ENCODE measurements around the gene ZNF746. TPM values are rescaled to one million over a fixed set of nuclear protein-coding genes. Genes with fewer than 3 reads are reported as not detected.

ZNF746 gene
- total and polyA plus RNA-seq, 10 of the 15 experiments (the other 5 are each of a cell fraction or from before 2014, with no cell fraction given): 1.2 to 19.0 (median 6.3) TPM

DNA sequence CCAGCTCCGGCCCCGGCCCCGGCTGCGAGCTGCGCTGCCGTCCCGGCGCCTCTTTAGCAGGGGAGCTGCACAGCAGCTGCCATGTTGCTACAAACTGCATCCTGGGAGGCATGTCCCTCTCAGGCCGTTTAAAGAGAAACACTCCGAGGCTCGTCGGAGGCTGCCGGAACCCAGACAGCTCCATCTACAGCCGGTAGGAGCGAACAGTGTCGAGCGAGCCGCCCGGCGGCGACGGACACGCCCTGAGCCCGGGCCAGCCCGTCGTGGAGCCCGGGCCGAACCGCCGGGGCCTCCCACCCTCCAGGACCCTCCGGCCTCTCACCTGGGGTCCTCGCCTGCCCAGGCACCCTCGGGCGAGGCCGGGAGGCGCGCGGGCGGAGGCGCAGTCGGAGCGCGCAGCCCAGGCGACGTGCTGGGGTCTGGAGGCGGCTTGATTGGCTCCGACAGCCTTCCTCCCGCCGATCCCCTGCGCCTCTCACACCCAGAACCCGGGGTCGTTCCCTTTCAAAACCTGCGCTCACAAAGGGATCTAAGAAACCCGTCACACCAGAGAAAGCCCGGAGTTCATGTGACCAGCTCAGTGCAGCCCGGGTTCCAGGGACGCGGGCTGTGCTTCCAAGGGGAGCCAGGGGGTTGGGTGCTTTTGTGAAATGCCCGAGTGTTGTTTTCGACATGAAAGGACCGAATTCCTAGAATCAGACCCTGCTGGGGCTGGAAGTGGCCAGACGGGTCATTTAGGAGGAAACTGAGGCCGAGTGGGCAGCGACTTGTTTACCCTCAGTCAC, 36.9 kb downstream of the ZNF746 start, which contains the start of gene ZNF777:
ZNF777 (minus strand) TSS at position 570 of the 785 bp plus-strand sequence. CDS start 5,040 bp downstream, outside the sequence.
- RAD21 ChIA-PET (ENCODE audit: unreplicated experiment): interaction anchor here (0.6 to 1.5 kb wide), 4 partner anchors 138 to 199 kb away, joined by 3 to 6 read pairs (median 3); partner anchors contain the start of gene ZNF783
- 2% methylated on average over 61 of the region's 64 CpGs for WGBS (ENCODE audit: insufficient coverage, insufficient replicate concordance, low lambda C conversion rate, missing lambda C conversion rate)
- no peak for FAIRE-seq
- 0 out of 2 replicates have a peak, but pooled peaks cover 6% of the 10 kb centered on the region for H3K4me1 ChIP-seq (ENCODE audit: control insufficient read depth, insufficient read depth, low read length)
- H3K36me3 ChIP-seq (ENCODE audit: control insufficient read depth in 2 of 2, insufficient read depth in 2 of 2, low read length in 1 of 2): no peaks in the 10 kb centered on the region; a peak in 1 of 4 replicates
- CTCF ChIA-PET: interaction anchor here (0.6 to 2.4 kb wide), 8 partner anchors 15 to 201 kb away, joined by 3 to 8 read pairs (median 5); no protein-coding TSS in a partner anchor
- in situ Hi-C loops (cut with MboI) (no loop called here), intact Hi-C loops (cut with micrococcal nuclease; ENCODE audit: unreplicated experiment) (loop anchor here (2.0 kb wide), 1 partner anchor 36 kb away; the partner anchor contains the start of gene ZNF746)
- no peaks in the 10 kb centered on the region for H4K20me1 ChIP-seq (ENCODE audit: control insufficient read depth, insufficient read depth)
- peak within 1 kb of the TSS; percentile 54 for H3K27ac ChIP-seq (ENCODE audit: control insufficient read depth, insufficient read depth)
- H3K9me3 ChIP-seq (replicated peaks; ENCODE audit: control insufficient read depth, insufficient read depth, low read length): no peaks in the 10 kb centered on the region; the same call in 2 of the 3 replicates
- peak; percentile 99 for ATAC-seq
- no peaks in the 10 kb centered on the region for H3K27me3 ChIP-seq (replicated peaks in 1 of 2; ENCODE audit: control insufficient read depth in 2 of 2, insufficient read depth in 2 of 2, low read length in 1 of 2)
- no TSS peak for BruUV-seq (replicated peaks)
- DNase-seq (ENCODE audit: low read depth, low spot score): peak; percentile 34
- peaks cover 12% of the 10 kb centered on the region for H3K79me2 ChIP-seq (ENCODE audit: control insufficient read depth, insufficient read depth, low read length)
- peak within 1 kb of the TSS; percentile 79 for H3K9ac ChIP-seq (ENCODE audit: control insufficient read depth, insufficient read depth, low read length)
- H2AFZ ChIP-seq (ENCODE audit: control insufficient read depth, low read depth, low read length): peak within 1 kb of the TSS; percentile 94
- POLR2A ChIA-PET: no interaction called here
- SMC1A ChIA-PET (ENCODE audit: uncharacterized antibody, unreplicated experiment): interaction anchor here (1.2 to 1.3 kb wide), 2 partner anchors 75 to 256 kb away, joined by 3 read pairs; no protein-coding TSS in a partner anchor
- peak within 1 kb of the TSS; percentile 85 for H3K4me2 ChIP-seq (ENCODE audit: control insufficient read depth, insufficient read depth)
- H3K4me3 ChIP-seq: peak within 1 kb of the TSS; percentile 73
- TF ChIP-seq EED (IDR thresholded peaks at IDR 0.05; ENCODE audit: low read depth) (no peak), CHD2 (IDR thresholded peaks at IDR 0.05; ENCODE audit: borderline replicate concordance, low read depth, low read length) (peak; percentile 42; the same call in 1 of the 2 replicates), NR2C1 (IDR thresholded peaks at IDR 0.05) (peak; percentile 23; the same call in 1 of the 2 replicates), ZNF622 (IDR thresholded peaks at IDR 0.05) (no peak), ZNF24 (IDR thresholded peaks at IDR 0.05) (0 out of 2 replicates have a peak, but pooled peaks have one; percentile 3), TBL1XR1 (IDR thresholded peaks at IDR 0.05; ENCODE audit: low read depth, low read length) (no peak), ESRRA (IDR thresholded peaks at IDR 0.05; ENCODE audit: low read length) (no peak), RELA (IDR thresholded peaks at IDR 0.05; ENCODE audit: borderline replicate concordance, partially characterized antibody) (peak; percentile 13), RELB (IDR thresholded peaks at IDR 0.05; ENCODE audit: low read depth) (no peak), ASH2L (IDR thresholded peaks at IDR 0.05; ENCODE audit: borderline replicate concordance, low read depth) (no peak; the same call in 1 of the 2 replicates), KAT2A (conservative IDR thresholded peaks at IDR 0.05; ENCODE audit: control insufficient read depth, low read depth, low read length) (no peak)
- TF ChIP-seq, protein P1, sequence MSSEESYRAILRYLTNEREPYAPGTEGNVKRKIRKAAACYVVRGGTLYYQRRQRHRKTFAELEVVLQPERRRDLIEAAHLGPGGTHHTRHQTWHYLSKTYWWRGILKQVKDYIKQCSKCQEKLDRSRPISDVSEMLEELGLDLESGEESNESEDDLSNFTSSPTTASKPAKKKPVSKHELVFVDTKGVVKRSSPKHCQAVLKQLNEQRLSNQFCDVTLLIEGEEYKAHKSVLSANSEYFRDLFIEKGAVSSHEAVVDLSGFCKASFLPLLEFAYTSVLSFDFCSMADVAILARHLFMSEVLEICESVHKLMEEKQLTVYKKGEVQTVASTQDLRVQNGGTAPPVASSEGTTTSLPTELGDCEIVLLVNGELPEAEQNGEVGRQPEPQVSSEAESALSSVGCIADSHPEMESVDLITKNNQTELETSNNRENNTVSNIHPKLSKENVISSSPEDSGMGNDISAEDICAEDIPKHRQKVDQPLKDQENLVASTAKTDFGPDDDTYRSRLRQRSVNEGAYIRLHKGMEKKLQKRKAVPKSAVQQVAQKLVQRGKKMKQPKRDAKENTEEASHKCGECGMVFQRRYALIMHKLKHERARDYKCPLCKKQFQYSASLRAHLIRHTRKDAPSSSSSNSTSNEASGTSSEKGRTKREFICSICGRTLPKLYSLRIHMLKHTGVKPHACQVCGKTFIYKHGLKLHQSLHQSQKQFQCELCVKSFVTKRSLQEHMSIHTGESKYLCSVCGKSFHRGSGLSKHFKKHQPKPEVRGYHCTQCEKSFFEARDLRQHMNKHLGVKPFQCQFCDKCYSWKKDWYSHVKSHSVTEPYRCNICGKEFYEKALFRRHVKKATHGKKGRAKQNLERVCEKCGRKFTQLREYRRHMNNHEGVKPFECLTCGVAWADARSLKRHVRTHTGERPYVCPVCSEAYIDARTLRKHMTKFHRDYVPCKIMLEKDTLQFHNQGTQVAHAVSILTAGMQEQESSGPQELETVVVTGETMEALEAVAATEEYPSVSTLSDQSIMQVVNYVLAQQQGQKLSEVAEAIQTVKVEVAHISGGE (CRISPR knock-in tag; IDR thresholded peaks at IDR 0.05): no peak
- TF ChIP-seq, protein P2, sequence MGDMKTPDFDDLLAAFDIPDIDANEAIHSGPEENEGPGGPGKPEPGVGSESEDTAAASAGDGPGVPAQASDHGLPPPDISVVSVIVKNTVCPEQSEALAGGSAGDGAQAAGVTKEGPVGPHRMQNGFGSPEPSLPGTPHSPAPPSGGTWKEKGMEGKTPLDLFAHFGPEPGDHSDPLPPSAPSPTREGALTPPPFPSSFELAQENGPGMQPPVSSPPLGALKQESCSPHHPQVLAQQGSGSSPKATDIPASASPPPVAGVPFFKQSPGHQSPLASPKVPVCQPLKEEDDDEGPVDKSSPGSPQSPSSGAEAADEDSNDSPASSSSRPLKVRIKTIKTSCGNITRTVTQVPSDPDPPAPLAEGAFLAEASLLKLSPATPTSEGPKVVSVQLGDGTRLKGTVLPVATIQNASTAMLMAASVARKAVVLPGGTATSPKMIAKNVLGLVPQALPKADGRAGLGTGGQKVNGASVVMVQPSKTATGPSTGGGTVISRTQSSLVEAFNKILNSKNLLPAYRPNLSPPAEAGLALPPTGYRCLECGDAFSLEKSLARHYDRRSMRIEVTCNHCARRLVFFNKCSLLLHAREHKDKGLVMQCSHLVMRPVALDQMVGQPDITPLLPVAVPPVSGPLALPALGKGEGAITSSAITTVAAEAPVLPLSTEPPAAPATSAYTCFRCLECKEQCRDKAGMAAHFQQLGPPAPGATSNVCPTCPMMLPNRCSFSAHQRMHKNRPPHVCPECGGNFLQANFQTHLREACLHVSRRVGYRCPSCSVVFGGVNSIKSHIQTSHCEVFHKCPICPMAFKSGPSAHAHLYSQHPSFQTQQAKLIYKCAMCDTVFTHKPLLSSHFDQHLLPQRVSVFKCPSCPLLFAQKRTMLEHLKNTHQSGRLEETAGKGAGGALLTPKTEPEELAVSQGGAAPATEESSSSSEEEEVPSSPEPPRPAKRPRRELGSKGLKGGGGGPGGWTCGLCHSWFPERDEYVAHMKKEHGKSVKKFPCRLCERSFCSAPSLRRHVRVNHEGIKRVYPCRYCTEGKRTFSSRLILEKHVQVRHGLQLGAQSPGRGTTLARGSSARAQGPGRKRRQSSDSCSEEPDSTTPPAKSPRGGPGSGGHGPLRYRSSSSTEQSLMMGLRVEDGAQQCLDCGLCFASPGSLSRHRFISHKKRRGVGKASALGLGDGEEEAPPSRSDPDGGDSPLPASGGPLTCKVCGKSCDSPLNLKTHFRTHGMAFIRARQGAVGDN (IDR thresholded peaks at IDR 0.05): 0 out of 2 replicates have a peak, but pooled peaks have one; percentile 17
